ENCODE results near the gene SAT2. TPM values are rescaled to one million over a fixed set of nuclear protein-coding genes. Genes with fewer than 3 reads are reported as not detected.
A peak's percentile ranks its signal among the peaks of the same experiment; 100 is the strongest.

SAT2 gene
- total and polyA plus RNA-seq, 2 of the 13 experiments (the other 11 are each of a cell fraction or from before 2014, with no cell fraction given) = 37.6 to 93.7 TPM

GRCh38 chr17:7614425-7615264 lies 13.0 kb downstream of the SAT2 start, which contains the start of gene FXR2 (continued):
- TF ChIP-seq HNRNPH1 (optimal IDR thresholded peaks at IDR 0.05; ENCODE audit: low read depth, low read length) (peak; percentile 32), FOXM1 (CRISPR knock-in tag; IDR thresholded peaks at IDR 0.05) (no peak), SRSF4 (IDR thresholded peaks at IDR 0.05; ENCODE audit: low read depth, low read length, poor library complexity, severe bottlenecking) (no peak), PAWR (CRISPR knock-in tag; IDR thresholded peaks at IDR 0.05; ENCODE audit: borderline replicate concordance) (no peak), NFE2L1 (CRISPR knock-in tag; IDR thresholded peaks at IDR 0.05; ENCODE audit: borderline replicate concordance) (no peak), ZNF530 (CRISPR knock-in tag; IDR thresholded peaks at IDR 0.05; ENCODE audit: low read depth) (no peak), PHB2 (IDR thresholded peaks at IDR 0.05; ENCODE audit: partially characterized antibody) (no peak), ZNF724P (CRISPR knock-in tag; IDR thresholded peaks at IDR 0.05; ENCODE audit: borderline replicate concordance) (no peak), ZMYM4 (CRISPR knock-in tag; IDR thresholded peaks at IDR 0.05) (peak; percentile 34; the same call in 1 of the 2 replicates), REL (CRISPR knock-in tag; conservative IDR thresholded peaks at IDR 0.05) (no peak), ELK4 (CRISPR knock-in tag; IDR thresholded peaks at IDR 0.05; ENCODE audit: borderline replicate concordance) (no peak), NBN (conservative IDR thresholded peaks at IDR 0.05) (no peak), CTCF (CRISPR knock-in tag; IDR thresholded peaks at IDR 0.05) (peak; percentile 80), ONECUT2 (CRISPR knock-in tag; IDR thresholded peaks at IDR 0.05) (no peak), ZNF841 (CRISPR knock-in tag; IDR thresholded peaks at IDR 0.05; ENCODE audit: borderline replicate concordance) (no peak), MATR3 (CRISPR knock-in tag; IDR thresholded peaks at IDR 0.05) (no peak), ZNF431 (CRISPR knock-in tag; IDR thresholded peaks at IDR 0.05; ENCODE audit: borderline replicate concordance, low read depth) (0 out of 2 replicates have a peak, but pooled peaks have one; percentile 26), HNRNPLL (IDR thresholded peaks at IDR 0.05; ENCODE audit: low read depth, low read length, poor library complexity, severe bottlenecking) (peak; percentile 86), BORCS8-MEF2B (CRISPR knock-in tag; IDR thresholded peaks at IDR 0.05) (0 out of 2 replicates have a peak, but pooled peaks have one; percentile 40), NCOA5 (CRISPR knock-in tag; IDR thresholded peaks at IDR 0.05) (no peak), RFXAP (CRISPR knock-in tag; IDR thresholded peaks at IDR 0.05; ENCODE audit: borderline replicate concordance) (peak; percentile 99), THAP11 (CRISPR knock-in tag; IDR thresholded peaks at IDR 0.05) (peak; percentile 64), HNRNPUL1 (IDR thresholded peaks at IDR 0.05; ENCODE audit: low read depth, low read length) (no peak), ZNF546 (CRISPR knock-in tag; conservative IDR thresholded peaks at IDR 0.05) (no peak), KMT2A (CRISPR knock-in tag; IDR thresholded peaks at IDR 0.05) (0 out of 2 replicates have a peak, but pooled peaks have one; percentile 16)
- TF ChIP-seq, protein P1, sequence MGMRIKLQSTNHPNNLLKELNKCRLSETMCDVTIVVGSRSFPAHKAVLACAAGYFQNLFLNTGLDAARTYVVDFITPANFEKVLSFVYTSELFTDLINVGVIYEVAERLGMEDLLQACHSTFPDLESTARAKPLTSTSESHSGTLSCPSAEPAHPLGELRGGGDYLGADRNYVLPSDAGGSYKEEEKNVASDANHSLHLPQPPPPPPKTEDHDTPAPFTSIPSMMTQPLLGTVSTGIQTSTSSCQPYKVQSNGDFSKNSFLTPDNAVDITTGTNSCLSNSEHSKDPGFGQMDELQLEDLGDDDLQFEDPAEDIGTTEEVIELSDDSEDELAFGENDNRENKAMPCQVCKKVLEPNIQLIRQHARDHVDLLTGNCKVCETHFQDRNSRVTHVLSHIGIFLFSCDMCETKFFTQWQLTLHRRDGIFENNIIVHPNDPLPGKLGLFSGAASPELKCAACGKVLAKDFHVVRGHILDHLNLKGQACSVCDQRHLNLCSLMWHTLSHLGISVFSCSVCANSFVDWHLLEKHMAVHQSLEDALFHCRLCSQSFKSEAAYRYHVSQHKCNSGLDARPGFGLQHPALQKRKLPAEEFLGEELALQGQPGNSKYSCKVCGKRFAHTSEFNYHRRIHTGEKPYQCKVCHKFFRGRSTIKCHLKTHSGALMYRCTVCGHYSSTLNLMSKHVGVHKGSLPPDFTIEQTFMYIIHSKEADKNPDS (CRISPR knock-in tag; IDR thresholded peaks at IDR 0.05) = no peak

Data from HepG2 (cell line).